KBM-7 (cell line): ENCODE data around the gene LEO1.

Experiments
- DNase-seq: peaks from one replicate; pipeline ENCODE4 v3.0.0-alpha.2; 2015
- in situ Hi-C: fragments of 300-500 bp; cut with MboI; formaldehyde crosslinking; loops from 2 replicates; pipeline ENCODE4 v1.14.3; 2020; ENCODE audit warnings: low sequenced_read_pairs, low pct_unique_long_range_greater_than_20kb, mixed read lengths

LEO1 gene

DNA sequence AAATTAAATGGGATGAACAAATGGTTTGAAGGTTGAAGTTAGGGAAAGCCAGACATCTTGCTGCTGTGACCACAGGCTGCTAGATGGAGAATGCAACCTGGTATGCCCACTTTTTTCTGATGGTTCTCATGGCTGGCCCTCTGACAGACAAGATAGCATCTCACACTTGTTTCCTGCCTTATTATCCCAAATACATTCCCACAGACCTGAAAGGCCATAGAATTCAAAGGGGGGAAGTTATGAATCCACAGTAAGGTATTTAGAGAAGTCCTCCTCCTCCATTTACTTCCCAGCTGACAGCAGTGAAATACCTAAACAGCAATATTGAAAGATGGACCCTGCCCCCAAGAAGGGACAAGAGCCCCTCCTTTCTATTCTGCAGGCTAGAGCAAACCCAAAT, 32.4 kb downstream of the LEO1 start:
- DNase-seq, result no peak
- in situ Hi-C loops, result no loop called here

DNA sequence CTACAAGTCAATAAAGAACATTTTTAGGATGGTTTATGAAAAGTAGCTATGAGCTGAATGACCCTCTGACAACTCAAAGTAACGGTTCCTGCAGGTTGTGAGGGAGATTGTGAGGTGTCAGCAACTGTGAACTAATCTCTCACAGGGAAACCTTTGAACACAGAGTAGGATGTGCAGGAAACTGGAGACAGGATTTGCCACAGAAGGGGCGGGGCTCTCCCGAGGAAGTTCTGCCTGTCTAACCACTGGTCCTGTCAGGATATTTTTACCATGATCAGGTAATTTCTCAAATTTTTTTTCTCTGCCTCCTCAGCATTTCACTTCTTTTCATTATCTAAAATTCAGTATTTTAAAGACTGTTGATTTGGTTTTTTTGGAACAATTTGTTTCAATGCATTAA, 33.3 kb downstream of the LEO1 start:
- no peak for DNase-seq
- in situ Hi-C loops, result no loop called here

DNA sequence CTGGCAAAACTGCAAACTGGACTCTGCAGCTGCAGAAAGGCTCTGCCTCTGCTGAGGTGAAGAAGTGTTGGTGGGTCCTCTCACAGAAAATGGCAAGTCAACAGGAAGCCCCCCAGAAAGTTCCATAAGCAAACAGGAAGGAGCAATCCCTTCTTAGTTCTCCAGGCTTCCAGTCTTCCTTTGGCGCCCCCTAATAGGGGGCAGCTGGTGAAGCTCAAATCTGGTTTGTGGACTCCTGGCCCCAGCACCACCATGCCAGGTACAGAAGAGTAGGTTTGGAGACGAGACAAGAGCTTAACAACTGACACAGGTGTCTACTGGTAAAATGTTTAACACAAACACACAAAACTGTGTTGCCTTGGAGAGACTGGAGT, 35.5 kb downstream of the LEO1 start:
- in situ Hi-C loops, result no loop called here
- DNase-seq, result no peak

DNA sequence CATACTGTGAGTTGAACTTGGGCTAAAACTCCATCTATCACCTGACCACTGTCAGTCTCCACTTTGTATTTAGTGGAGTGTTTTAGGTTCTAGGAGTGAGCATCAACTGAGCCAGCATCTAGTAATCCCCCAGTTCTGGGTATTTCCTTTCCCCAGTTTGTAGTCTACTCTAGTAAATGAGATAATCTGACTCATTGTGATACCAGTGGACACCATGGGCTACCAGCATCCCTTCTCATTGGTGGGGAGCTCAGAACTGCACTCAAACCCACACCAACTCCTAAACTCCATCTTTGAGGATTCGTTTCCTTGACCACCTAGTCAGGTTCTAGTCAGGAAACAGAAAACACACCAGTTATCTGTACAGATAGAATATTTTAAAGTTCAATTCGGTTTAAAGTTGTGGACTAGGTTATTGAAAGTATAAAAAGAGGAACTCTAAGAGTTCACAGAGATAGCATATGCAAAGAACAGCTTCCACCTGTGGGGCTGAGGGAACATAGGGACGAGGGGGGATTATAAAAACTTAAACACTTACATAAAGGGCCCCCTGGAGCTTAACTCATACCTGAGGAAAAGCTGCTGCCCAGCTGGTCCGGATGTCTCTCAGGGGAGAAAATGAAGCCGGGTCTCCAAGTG, 36.0 kb downstream of the LEO1 start:
- DNase-seq, result no peak
- in situ Hi-C loops, result no loop called here

DNA sequence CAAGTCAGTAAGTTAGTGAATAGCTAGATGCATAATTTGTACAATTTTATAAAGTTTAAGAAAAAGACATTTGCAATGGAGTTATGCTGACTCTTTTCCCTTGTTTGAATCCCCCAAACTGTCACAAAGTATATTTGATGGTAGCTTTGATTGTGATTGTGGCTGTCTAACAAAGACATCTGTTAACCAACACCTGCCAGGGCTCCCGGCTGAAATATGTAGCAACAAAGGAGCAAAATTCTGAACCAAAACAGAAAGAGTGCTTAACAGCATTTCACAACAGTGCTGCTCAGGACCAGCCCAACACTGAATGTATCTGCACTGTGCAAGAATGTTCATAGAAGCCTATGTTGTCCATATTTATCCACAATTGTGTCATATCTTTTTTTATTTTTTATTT, 39.4 kb downstream of the LEO1 start:
- in situ Hi-C loops, result no loop called here
- DNase-seq, result no peak

DNA sequence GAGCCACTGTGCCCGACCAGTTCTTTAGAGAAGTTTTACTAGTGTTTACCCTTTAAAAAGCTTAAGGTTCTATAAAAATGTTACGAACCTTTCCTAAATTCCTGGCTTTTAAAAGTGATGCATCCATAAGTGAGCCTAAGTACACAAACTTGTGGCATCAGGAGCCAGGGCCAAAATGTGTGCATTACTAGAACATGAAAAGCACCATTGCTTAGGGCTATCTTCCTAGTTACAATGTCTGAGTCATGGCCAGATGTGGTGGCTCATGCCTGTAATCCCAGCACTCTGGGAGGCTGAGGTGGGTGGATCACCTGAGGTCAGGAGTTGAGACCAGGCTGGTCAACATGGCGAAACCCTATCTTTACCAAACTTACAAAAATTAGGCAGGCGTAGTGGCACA, 39.9 kb downstream of the LEO1 start:
- no peak for DNase-seq
- in situ Hi-C loops, result no loop called here

DNA sequence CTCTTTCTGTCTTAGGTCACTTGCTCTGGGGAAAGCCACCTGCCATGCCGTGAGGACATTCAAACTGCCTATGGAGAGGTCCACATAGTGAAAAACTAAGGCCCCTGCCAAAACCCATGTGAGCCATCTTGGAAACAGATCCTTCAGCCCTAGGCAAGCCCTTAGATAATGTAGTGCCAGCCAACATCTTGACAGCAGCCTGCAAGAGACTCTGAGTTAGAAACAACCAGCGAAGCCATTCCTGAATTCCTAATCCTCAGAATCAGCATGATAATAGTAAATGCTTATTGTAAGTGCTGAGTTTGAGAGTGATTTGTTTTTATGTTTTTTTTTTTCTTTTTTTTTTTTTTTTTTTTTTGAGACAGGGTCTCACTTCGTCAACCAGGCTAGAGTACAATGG, 40.6 kb downstream of the LEO1 start:
- in situ Hi-C loops, result no loop called here

DNA sequence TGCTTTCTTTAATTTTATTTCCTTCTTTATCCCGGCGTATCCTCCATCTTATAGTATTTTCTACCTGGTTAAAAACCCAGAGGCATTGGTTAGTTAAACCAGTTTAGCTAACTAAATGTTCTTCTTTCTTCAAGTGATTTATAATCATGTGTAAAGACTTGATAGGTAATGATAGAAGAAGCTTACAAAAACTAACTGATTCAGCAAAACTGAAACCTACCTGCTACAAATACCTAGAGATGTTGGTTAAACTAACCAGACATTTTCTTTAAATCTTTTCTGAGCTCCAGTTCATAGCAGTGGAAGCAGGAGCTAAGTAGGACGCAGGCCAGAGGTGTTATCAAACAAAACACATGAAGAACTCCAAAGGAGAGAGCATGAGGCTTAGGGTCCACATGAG, 44.8 kb downstream of the LEO1 start:
- in situ Hi-C loops, result no loop called here
- DNase-seq, result no peak

More for the DNA sequence above, 40.6 kb downstream of the LEO1 start:
- no peak for DNase-seq

DNA sequence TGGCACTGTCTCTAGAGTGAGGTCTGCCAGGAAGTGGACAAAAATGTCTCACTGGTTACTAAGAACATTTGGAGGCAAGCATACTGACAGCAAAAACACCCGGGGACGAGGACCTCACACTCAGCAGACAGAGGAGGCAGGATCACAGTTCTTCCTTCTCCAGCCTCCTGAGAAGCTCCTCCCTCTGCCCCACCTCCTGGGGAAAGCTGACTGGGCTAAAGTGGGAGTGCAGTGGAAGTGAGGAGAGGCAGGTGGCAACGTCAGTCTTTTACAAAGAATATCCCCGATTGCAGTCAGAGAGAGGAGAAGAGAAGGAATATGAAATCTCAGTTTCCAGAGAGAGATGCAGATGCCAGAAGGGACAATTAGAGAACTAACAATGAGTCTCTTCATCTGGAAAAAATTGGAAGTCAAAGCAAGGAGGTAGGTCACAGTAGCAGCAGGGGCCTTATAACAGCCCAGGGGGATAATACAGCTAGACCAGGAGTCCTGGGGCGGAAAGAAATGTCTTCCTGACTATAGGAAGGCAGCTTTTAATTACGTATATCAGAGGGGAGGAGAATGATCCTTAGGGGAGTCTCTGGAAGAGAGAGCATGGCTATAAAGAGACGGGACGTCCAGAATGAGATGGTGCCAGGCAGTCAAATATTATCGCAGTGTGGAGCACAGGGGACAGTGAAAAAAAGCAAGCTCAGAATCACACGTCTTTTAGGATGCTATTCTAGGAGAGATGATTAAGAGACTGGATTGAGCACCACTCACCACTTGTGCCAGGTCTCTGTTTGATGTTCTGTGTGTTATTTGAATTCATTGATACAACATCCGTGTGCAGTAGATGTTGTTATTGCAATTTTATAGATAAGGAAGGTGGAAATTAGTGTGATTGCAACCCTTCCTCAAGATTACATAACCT, 47.2 kb downstream of the LEO1 start:
- in situ Hi-C loops, result no loop called here
- DNase-seq, result no peak

DNA sequence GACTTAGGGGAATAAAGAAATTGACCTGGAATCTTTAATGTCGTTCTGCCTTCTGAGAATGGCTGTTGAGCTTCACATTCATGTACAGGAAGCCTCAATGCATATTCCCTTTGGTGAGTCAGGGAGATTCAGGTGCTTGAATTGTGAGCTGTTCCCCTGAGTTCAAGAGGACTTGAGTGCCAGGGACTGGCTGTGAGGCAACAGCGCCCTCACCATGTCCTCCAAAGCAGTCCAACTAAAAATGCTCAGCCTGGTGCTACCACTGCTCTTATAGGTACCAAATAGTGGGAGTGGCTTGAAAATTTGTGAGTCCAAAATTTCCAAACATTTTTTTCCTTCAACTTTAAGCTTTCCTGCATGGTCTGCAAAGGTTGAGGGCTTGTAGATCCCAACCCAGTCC, 54.1 kb downstream of the LEO1 start:
- in situ Hi-C loops, result no loop called here
- DNase-seq, result peak; percentile 42

DNA sequence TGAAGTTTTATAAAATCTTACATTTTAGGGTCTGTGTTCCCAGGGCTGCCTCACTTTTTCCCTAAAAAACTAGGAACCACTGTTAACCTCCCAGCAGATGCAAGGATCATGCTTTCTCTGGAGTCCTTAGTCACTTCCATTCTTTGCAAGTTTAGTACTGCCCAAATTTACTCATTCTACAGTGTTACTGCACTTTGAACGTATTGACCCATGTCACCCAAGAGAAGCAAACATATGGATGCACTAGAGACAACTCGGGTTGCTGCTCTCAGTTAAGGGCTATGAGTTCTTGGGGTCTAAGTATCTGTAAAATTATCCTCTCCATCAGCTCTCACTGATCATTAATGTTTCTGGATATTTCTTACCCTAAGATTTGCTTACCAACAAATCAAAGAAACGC, 59.0 kb downstream of the LEO1 start:
- in situ Hi-C loops, result no loop called here
- DNase-seq, result no peak

DNA sequence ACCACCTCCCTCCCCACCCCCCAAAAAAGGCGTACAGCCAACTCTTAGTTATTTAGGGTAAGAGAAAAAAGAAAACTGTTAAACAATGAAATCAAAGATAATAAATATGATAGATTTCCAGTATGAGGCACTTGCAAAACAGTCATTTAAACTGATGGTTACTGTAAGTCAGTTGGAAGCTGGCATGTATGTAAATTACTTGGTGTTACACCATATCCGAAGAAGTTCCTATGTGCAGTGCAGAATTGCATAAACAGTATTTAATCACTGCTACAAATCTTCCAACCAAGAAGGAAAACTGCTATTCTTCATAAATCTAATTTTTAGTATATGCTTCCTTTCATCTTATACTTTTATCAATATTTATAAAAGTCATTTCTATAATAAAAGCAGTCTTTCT, 62.0 kb downstream of the LEO1 start:
- in situ Hi-C loops, result no loop called here
- no peak for DNase-seq

DNA sequence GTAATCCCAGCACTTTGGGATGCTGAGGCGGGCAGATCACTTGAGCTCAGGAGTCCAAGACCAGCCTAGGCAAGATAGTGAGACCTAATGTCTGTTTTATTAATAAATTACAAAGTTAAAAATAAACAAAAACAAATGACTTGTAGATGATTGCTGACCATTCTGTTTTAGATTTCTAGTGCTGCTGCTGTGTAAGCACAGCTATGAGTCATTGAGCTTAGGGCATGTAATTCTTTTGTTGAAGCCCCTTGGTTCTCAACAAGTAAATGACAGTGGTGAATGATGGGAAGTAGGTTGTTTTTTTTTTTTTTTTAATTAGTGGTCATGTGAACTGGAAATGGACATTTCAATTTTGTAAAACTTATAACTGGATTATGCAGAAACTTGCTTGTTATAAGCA, 63.3 kb downstream of the LEO1 start:
- DNase-seq, result no peak
- in situ Hi-C loops, result no loop called here

DNA sequence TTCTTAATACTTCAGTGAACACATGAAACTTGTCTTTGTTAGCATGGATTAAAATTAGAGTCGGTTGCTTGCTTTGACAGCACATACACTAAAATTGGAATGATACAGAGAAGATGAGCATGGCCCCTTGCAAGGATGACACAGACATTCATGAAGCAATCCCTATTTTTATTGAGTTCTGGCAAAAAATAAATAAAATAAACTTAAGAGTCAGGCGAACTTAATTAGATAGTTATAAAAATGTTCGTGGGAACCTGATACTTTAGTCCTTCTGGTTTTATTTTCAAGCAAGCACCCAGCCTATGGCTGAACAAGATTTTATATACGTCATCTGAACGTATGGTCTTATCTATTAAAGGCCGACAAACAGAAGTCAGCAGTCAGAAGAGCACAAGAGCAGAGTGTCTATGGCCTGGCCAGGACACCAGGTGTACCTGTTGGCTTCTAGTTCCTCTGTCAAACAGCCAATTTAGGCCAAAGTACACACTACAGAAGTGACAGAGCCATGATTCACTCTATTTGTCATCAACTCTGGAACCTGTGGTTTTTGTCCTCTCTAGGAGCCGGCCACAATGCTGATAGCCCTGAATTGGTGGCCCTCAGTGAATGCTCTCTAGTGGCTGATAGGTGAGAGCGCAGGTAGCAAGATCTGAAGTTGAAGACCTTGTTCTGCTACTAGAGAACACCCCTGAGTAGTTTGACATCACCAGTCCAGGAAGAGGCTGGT, 64.3 kb downstream of the LEO1 start:
- in situ Hi-C loops, result no loop called here
- DNase-seq, result no peak

DNA sequence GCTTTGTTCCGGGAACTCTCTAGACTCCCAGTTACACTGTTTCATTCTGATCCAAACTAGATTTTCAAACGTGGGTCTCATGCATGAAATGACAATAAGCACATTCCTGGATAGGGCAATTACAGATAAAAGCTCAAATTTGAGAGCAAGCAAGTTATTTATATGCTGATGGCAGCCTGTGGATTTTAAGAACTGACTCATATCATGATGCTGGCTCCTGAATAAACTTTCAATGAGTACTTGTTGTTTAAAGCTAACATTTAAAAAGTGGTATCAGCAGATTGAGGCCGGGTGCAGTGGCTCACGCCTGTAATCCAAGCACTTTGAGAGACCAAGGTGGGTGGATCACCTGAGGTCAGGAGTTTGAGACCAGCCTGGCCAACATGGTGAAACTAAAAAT, 66.6 kb downstream of the LEO1 start:
- no peak for DNase-seq
- in situ Hi-C loops, result no loop called here

DNA sequence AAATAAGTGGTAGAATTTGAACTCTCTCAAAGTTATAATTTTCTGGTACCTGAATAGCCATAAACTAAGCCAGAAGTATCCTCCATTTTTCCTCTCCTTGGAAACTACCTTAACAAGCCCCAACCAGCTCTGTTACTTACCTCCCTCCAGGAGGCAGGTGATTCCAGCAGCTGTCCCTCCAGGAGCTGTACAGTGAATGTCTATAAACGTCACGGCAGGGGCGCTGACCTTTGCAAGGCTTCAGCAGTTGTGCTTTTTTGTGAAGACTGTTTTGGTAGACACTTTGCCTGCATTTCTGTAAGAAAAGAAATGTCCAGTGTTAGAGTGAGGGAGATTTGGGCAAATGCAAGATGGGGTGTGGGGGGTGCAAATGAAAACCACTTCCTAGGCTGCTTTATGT, 67.2 kb downstream of the LEO1 start:
- in situ Hi-C loops, result no loop called here
- DNase-seq, result no peak

DNA sequence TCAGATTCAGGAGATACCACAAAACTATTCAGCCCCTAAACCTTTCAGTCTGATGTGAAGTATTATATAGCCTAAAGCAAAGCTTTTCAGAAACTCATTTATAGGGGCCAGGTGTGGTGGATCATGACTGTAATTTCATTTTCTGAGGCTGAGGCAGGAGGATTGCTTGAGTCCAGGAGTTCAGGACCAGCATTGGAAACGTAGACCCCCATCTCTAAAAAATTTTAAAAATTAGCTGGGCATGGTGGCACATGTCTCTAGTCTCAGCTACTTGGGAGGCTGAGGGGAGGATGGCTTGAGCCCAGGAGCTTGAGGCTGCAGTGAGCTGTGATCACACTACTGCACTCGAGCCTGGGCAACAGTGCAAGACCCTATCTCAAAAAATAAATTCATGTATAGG, 82.1 kb downstream of the LEO1 start:
- DNase-seq, result no peak
- in situ Hi-C loops, result no loop called here

DNA sequence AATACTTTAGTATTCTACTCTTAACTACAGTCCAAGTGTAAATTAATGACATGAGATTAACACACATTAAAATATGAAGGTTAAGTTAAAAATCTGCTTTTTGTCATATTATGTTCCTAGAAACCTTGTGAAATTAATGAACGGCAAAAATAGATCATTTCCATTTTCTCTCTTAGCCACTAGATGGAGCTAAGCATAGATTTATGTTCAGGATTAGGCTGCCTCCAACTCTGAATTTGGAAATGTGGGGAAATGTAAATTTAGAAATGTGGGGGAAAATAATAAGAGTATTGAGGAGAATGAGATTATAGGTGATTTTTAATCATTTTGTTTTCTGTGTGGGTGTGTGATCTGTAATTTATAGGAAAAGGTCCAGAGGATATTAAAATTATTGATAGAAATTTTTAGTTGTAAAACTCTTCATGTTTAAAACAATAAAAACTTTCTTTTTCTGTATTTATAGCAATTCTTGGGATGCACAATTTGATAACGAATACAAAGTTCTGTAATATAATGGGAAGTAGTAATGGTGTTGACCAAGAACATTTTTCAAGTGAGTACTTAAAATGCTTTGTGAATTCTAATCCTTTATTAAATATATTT, 82.9 kb downstream of the LEO1 start:
- DNase-seq, result peak; percentile 43
- in situ Hi-C loops, result no loop called here
